GM21529 (cell line): ENCODE measurements around the gene ZAP70.
A peak's percentile ranks its signal among the peaks of the same experiment; 100 is the strongest.

ENCODE experiments used
- ATAC-seq: cut with Tn5 transposase; IDR thresholded peaks from one replicate; pipeline ENCODE4 v1.9.1; 2021; ENCODE audit not compliant: unreplicated experiment

ZAP70 gene

GRCh38 chr2:97715951-97716694 is 2.7 kb downstream of the ZAP70 start:
- no peak for ATAC-seq

GRCh38 chr2:97716695-97717612 is 3.6 kb downstream of the ZAP70 start:
- ATAC-seq, result no peak

GRCh38 chr2:97717613-97717995 is 4.2 kb downstream of the ZAP70 start:
- no peak for ATAC-seq

GRCh38 chr2:97718051-97718882 is 4.9 kb downstream of the ZAP70 start:
- ATAC-seq, result peak; percentile 55

- no peak for ATAC-seq
Measured at GRCh38 chr2:97718942-97719341, 5.6 kb downstream of the ZAP70 start.

- ATAC-seq, result no peak
Measured at GRCh38 chr2:97719362-97720155, 6.2 kb downstream of the ZAP70 start.

- ATAC-seq, result no peak
Measured at GRCh38 chr2:97720746-97721145, 7.4 kb downstream of the ZAP70 start.

- no peak for ATAC-seq
Measured at GRCh38 chr2:97722227-97722626, 8.9 kb downstream of the ZAP70 start.

- no peak for ATAC-seq
Measured at GRCh38 chr2:97723156-97724072, 10.0 kb downstream of the ZAP70 start.

GRCh38 chr2:97724073-97724410 is 10.7 kb downstream of the ZAP70 start:
- no peak for ATAC-seq

- ATAC-seq, result no peak
Measured at GRCh38 chr2:97724501-97724900, 11.1 kb downstream of the ZAP70 start.

GRCh38 chr2:97724946-97725688 is 11.7 kb downstream of the ZAP70 start:
- ATAC-seq, result no peak

GRCh38 chr2:97726261-97727064 is 13.1 kb downstream of the ZAP70 start:
- no peak for ATAC-seq

GRCh38 chr2:97727296-97727695 is 13.9 kb downstream of the ZAP70 start:
- no peak for ATAC-seq

- no peak for ATAC-seq
Measured at GRCh38 chr2:97728091-97728731, 14.8 kb downstream of the ZAP70 start.

- ATAC-seq, result no peak
Measured at GRCh38 chr2:97730245-97730644, 16.9 kb downstream of the ZAP70 start.

GRCh38 chr2:97731274-97732020 is 18.1 kb downstream of the ZAP70 start:
- ATAC-seq, result no peak
